HG03060 (cell line): ENCODE results near the gene CUX1.

ENCODE experiments used
- ATAC-seq: cut with Tn5 transposase; IDR thresholded peaks from one replicate; pipeline ENCODE4 v1.9.1; 2021; ENCODE audit warnings: low read depth, moderate number of reproducible peaks; ENCODE audit not compliant: unreplicated experiment

Gene CUX1

GRCh38 chr7:102189756-102190155, 372.3 kb downstream of the CUX1 start:
- no peak for ATAC-seq

DNA sequence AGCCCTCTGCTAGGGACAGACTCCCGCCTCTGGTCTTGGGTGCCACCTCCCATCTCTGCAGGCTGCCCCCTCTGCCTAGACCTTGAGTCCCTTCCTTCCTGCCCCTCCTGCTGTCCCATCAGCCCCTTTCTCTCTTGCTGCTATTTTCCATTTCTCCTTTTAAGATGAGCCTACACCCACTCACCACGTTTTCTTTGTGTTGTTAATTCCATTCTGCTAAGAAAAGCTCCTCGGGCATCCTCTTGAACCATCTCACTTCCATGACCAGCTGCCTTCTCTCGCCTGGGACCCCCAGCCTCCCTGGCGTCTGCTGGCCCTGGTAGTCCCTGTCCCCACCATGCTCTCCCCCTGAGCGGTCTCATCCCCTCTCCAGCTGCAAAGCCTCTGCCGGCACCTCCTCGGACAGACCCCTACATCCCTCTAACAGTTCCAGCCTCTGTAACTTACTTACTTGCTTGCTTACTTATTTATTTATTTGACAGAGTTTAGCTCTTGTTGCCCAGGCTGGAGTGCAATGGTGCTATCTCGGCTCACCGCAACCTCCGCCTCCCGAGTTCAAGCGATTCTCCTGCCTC, 373.4 kb downstream of the CUX1 start:
- no peak for ATAC-seq

- no peak for ATAC-seq
These were observed 374.3 kb downstream of the CUX1 start for GRCh38 chr7:102191556-102192379.

- ATAC-seq: no peak
These were observed 375.4 kb downstream of the CUX1 start for GRCh38 chr7:102192790-102193189.

DNA sequence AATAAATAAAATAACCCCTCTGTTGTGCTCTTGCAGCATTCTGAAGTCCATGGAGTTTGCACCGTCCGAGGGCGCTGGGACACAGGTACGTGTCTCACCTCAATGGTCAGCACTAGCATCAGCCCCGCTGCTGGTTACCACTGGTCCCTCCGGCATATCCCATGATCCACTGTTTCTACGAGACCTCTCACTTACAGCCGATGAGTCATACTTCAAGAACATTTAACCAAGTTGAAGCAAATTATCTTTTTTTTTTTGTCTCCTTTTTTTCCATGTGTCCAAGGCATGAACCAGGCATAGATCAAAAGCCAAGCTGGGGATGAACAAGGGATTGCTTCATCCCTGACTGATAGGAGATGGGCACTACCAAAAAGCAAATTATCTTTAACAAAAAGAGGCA, 376.4 kb downstream of the CUX1 start:
- ATAC-seq: no peak

DNA sequence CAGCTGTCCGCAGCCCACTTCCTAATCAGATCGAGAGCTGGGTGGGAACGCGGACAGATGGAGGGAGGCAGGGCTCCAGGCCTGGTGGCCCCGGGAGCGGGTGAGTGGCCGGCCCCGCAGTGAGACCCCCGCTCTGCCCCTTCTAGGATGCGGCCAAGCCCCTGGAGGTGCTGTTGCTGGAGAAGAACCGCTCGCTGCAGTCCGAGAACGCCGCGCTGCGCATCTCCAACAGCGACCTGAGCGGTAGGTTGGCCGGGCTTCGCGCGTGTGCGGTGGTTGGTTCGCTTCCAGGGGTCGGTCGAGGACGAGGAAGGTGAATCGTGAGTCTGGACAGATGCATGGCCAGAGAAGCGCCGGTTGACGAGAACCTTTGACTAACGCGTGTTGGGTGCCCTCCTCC, 377.9 kb downstream of the CUX1 start:
- ATAC-seq: no peak

- no peak for ATAC-seq
These were observed 378.6 kb downstream of the CUX1 start for GRCh38 chr7:102196028-102196427.

GRCh38 chr7:102197161-102197560, 379.7 kb downstream of the CUX1 start:
- no peak for ATAC-seq

GRCh38 chr7:102197599-102197998, 380.2 kb downstream of the CUX1 start:
- ATAC-seq: no peak

DNA sequence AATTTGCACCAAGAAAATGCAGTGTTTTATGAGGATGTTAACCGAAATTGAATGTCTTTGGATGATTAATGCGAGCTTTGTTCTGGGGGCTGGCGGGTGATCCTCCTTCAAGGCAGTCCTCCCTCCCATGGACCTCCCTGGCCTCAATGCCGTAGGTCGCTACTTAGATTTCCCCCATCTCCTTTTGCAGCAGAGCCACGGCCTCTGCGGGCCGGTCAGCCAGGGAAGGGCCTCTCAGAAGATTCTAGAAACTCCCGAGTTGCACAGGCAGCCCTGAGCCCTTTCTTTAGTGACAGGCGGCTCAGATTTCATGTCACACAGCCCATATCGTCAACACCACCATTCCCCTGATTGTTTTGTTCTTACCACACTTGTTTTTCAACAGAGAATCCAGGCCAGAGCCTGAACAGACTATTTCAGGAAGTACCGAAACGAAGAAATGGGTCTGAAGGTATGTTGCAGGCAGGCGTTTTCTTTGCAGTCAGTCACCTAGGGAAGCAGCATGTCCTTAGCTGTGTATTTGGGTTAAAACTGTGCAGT, 381.1 kb downstream of the CUX1 start:
- ATAC-seq: no peak

GRCh38 chr7:102201576-102201975, 384.1 kb downstream of the CUX1 start:
- no peak for ATAC-seq

DNA sequence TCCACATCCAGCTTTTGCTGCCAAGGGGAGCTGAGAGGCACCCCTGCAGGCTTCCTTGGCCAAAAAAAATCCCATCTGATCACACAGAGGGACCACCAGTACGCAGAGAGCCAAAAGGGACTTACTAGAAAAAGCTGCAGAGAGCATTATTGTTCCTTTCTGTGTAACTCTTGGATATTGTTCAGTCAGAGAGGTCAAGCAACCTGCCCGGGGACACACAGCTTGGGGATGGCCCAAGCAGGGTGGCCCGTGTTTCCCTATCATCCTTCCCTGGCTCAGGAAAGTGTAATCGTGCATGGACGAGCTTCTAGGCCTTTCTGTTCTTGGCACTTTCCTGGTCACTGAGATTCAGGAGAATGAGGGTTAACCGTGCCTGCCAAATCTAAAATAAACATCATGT, 385.1 kb downstream of the CUX1 start:
- ATAC-seq: no peak

DNA sequence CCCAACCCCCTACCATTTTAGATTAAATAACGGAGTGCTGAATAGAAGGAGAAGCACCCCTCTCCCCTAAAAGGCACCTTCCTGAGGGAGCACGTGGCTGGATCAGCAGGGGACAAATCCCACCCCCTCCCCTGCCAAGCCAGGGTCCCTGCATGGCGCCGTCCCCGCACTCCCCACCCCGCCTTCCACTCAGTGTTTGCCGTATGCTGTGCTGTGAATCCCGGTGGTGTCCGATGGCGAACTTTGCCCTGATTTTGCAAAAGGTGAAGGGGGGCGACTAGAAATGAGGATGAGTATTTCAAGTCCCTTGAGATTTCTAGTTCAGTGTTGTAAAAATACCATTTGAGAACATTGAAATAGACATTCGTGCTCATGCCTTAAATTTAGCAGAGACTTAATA, 385.8 kb downstream of the CUX1 start:
- ATAC-seq: no peak

GRCh38 chr7:102204212-102204611, 386.8 kb downstream of the CUX1 start:
- ATAC-seq: no peak

DNA sequence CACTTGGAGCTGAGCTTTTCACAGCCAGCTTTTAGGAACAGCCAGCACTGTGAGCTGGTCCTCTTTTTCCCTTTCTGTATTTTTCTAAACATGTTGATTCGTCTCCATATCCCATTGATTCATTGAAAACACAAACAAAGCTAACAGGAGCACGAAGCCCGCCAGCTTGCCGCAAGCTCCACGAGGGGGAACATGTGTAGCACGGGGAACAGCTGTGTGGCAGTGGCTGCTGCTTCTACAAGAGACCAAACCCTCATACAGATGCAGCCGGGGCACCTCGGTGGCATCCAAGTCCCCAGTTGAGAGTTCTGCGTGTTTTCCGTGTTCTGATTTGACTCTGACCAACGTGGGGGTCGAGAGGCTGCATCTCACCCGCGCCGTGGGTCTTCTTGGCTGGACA, 388.5 kb downstream of the CUX1 start:
- ATAC-seq: no peak

DNA sequence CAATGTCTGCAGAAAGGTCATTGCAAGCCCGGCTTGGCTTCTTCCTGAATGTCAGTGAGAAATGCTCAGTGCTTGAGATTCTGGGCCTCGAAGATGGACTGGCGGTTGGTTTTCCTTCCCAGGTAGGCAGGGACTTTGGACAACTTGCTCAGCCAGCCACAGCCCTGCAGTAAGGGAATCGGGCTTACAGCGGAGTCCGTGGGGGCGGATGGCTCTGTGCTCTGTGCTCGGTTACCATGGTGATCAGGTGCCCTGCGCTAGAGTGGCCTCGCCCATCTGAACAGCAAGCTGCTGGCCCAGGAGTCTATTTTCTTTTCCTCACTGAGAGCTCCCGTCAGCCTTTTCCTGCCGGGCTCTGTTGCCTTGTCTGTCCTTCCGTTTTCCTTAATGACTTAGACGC, 391.4 kb downstream of the CUX1 start:
- ATAC-seq: no peak

GRCh38 chr7:102210787-102211186, 393.4 kb downstream of the CUX1 start:
- ATAC-seq: no peak

- ATAC-seq: no peak
These were observed 394.4 kb downstream of the CUX1 start for GRCh38 chr7:102211590-102212550.

- ATAC-seq: no peak
These were observed 397.1 kb downstream of the CUX1 start for GRCh38 chr7:102214477-102215072.

GRCh38 chr7:102215256-102215655, 397.8 kb downstream of the CUX1 start:
- no peak for ATAC-seq

GRCh38 chr7:102215711-102216110, 398.3 kb downstream of the CUX1 start:
- no peak for ATAC-seq
